ENCODE data around the gene BATF3.

DNA sequence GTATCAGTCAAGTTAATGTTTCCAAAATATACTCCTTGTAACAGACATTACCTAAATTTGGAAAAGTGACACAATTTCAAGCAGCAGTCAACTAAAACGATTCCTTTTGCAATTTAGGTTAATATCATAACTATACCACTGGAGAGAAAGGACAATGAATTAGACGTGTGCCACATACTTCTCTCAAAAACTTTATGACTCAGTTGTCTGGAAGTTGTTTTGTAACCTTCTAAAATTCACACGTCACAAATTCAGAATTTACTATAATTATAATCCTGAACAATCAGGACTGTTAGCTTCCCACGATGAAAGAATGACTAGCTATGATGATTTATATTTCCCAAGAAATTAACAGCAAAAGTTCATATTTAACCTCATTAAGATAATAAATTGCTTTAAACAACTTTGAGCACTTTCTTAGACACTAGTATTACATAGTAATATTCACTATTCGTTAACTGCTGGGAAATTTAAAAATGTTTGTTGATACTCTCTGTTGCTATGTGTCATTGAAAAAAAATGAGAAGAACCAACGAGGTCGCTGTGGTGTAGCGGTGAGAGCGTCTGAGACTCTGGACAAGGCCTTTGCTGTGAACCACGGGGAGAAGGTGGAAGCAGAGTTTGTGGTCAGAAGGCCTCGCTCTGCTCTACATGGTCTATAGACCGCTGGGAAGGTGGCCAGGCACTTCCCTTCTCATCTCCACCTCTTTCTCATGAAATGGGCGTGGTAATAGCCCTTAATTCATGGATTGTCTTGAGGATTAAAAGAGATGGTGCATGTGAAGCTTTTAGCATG, 27.9 kb upstream of the BATF3 start:
- TF ChIP-seq POLR2A (IDR thresholded peaks at IDR 0.05): no peak
- TF ChIP-seq, protein P1, sequence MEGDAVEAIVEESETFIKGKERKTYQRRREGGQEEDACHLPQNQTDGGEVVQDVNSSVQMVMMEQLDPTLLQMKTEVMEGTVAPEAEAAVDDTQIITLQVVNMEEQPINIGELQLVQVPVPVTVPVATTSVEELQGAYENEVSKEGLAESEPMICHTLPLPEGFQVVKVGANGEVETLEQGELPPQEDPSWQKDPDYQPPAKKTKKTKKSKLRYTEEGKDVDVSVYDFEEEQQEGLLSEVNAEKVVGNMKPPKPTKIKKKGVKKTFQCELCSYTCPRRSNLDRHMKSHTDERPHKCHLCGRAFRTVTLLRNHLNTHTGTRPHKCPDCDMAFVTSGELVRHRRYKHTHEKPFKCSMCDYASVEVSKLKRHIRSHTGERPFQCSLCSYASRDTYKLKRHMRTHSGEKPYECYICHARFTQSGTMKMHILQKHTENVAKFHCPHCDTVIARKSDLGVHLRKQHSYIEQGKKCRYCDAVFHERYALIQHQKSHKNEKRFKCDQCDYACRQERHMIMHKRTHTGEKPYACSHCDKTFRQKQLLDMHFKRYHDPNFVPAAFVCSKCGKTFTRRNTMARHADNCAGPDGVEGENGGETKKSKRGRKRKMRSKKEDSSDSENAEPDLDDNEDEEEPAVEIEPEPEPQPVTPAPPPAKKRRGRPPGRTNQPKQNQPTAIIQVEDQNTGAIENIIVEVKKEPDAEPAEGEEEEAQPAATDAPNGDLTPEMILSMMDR (IDR thresholded peaks at IDR 0.05): no peak

Measured in thyroid gland (tissue), 4 donors.